Type B pancreatic cell (in vitro differentiated cells): Measurements from ENCODE around the gene USP26. TPM values are rescaled to one million over a fixed set of nuclear protein-coding genes. Genes with fewer than 3 reads are reported as not detected.
"Not testable (repeated sequence)": the region's sequence is repeated elsewhere in the genome, so short reads cannot be mapped to it uniquely, and the experiment has no call there.

Source experiments
- DNase-seq: peaks from one replicate; pipeline ENCODE4 v3.0.0; 2021; ENCODE audit warnings: mixed read lengths; ENCODE audit not compliant: unreplicated experiment; ENCODE audit errors: extremely low spot score
- H3K27ac Mint-ChIP-seq: 2 replicates; pipeline ENCODE4 v1.8.0; 2021; ENCODE audit warnings: mild to moderate bottlenecking, mixed read lengths
- H3K27me3 Mint-ChIP-seq: 2 replicates; pipeline ENCODE4 v1.8.0; 2021; ENCODE audit warnings: mixed read lengths
- H3K36me3 Mint-ChIP-seq: 2 replicates; pipeline ENCODE4 v1.8.0; 2021; ENCODE audit warnings: mixed read lengths
- H3K4me1 Mint-ChIP-seq: one replicate; pipeline ENCODE4 v1.8.0; 2021; ENCODE audit warnings: mixed read lengths; ENCODE audit not compliant: unreplicated experiment
- H3K4me3 Mint-ChIP-seq: 2 replicates; pipeline ENCODE4 v1.8.0; 2021; ENCODE audit warnings: mild to moderate bottlenecking, mixed read lengths
- H3K9me3 Mint-ChIP-seq: 2 replicates; pipeline ENCODE4 v1.8.0; 2021; ENCODE audit warnings: mixed read lengths
- total RNA-seq: library from RNA; stranded (reverse); gene quantifications from 2 replicates; pipeline ENCODE4 v1.2.1, GENCODE V29; 2021; ENCODE audit warnings: low replicate concordance
- TF ChIP-seq, protein P1 (sequence below): fragments of 200-600 bp; sonication (generic); conservative IDR thresholded peaks from 2 replicates; pipeline ENCODE4 v1.5.0; 2021; ENCODE audit warnings: antibody characterized with exemption, mild to moderate bottlenecking

USP26 gene
- total RNA-seq, 1 donor from 2014 or later = not detected

- DNase-seq = no peak
- TF ChIP-seq, protein P1, sequence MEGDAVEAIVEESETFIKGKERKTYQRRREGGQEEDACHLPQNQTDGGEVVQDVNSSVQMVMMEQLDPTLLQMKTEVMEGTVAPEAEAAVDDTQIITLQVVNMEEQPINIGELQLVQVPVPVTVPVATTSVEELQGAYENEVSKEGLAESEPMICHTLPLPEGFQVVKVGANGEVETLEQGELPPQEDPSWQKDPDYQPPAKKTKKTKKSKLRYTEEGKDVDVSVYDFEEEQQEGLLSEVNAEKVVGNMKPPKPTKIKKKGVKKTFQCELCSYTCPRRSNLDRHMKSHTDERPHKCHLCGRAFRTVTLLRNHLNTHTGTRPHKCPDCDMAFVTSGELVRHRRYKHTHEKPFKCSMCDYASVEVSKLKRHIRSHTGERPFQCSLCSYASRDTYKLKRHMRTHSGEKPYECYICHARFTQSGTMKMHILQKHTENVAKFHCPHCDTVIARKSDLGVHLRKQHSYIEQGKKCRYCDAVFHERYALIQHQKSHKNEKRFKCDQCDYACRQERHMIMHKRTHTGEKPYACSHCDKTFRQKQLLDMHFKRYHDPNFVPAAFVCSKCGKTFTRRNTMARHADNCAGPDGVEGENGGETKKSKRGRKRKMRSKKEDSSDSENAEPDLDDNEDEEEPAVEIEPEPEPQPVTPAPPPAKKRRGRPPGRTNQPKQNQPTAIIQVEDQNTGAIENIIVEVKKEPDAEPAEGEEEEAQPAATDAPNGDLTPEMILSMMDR = no peak
- Mint-ChIP-seq H3K27ac (no peak overlapping the region), H3K9me3 (peaks cover 8% of the 10 kb centered on the region), H3K36me3 (no peaks in the 10 kb centered on the region), H3K27me3 (no peaks in the 10 kb centered on the region), H3K4me1 (no peaks in the 10 kb centered on the region), H3K4me3 (no peak overlapping the region)
These were observed 110.4 kb downstream of the USP26 start for GRCh38 chrX:132986556-132986955.

GRCh38 chrX:132984058-132984650 is 112.8 kb downstream of the USP26 start:
- no peaks in the 10 kb centered on the region for H3K4me1 Mint-ChIP-seq
- H3K27me3 Mint-ChIP-seq = no peaks in the 10 kb centered on the region
- DNase-seq = peak; percentile 24
- TF ChIP-seq, protein P1 = no peak
- H3K27ac Mint-ChIP-seq = no peak overlapping the region
- no peak overlapping the region for H3K4me3 Mint-ChIP-seq
- no peaks in the 10 kb centered on the region for H3K36me3 Mint-ChIP-seq
- H3K9me3 Mint-ChIP-seq = no peaks in the 10 kb centered on the region

DNA sequence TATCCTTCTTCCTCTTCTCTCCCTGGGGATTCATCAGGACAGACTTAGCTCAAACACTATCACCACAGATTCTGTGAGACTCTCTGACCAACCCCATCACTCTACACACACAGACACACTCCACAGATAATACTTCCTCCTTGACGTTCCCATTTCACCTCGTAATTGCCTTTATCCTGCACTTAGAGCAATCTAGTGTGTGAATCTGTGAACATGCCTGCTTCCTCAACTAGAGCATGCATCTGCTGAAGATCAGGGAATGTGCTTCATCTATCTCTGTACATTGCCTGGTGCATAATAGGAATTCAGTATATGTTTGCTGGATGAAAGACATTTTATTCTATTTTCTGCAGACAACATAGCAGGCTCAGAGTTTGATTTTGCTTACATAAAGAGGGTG is 113.4 kb downstream of the USP26 start:
- no peaks in the 10 kb centered on the region for H3K27me3 Mint-ChIP-seq
- no peaks in the 10 kb centered on the region for H3K36me3 Mint-ChIP-seq
- H3K27ac Mint-ChIP-seq = no peak overlapping the region
- no peak overlapping the region for H3K4me3 Mint-ChIP-seq
- no peaks in the 10 kb centered on the region for H3K9me3 Mint-ChIP-seq
- no peaks in the 10 kb centered on the region for H3K4me1 Mint-ChIP-seq
- TF ChIP-seq, protein P1 = no peak
- peak; percentile 6 for DNase-seq

GRCh38 chrX:132980035-132980434 is 116.9 kb downstream of the USP26 start:
- H3K4me3 Mint-ChIP-seq, H3K27ac Mint-ChIP-seq, H3K27me3 Mint-ChIP-seq: not testable (repeated sequence)

More at GRCh38 chrX:132980035-132980434, 116.9 kb downstream of the USP26 start:
- not testable (repeated sequence) for H3K36me3 Mint-ChIP-seq, DNase-seq, H3K4me1 Mint-ChIP-seq, H3K9me3 Mint-ChIP-seq

Other genes starting within 250 kb of the USP26 start
- gene HS6ST2, start 138.5 kb downstream of the USP26 start, total RNA-seq = 35.8 and 46.4 TPM in 2 replicates
- gene TFDP3, start 121.2 kb upstream of the USP26 start, total RNA-seq = not detected in 2 replicates